HG02870 (cell line): Measurements from ENCODE around the gene CTXND1.

ENCODE experiments used
- ATAC-seq: cut with Tn5 transposase; IDR thresholded peaks from one replicate; pipeline ENCODE4 v1.9.1; 2021; ENCODE audit warnings: mild to moderate bottlenecking, moderate library complexity; ENCODE audit not compliant: unreplicated experiment

CTXND1 gene

GRCh38 chr15:80259942-80260510 is 8.0 kb upstream of the CTXND1 start:
- no peak for ATAC-seq

GRCh38 chr15:80251428-80252120 is 439 bp downstream of the CTXND1 start:
- no peak for ATAC-seq

- no peak for ATAC-seq
Measured at GRCh38 chr15:80250614-80251427, 1.2 kb downstream of the CTXND1 start.

DNA sequence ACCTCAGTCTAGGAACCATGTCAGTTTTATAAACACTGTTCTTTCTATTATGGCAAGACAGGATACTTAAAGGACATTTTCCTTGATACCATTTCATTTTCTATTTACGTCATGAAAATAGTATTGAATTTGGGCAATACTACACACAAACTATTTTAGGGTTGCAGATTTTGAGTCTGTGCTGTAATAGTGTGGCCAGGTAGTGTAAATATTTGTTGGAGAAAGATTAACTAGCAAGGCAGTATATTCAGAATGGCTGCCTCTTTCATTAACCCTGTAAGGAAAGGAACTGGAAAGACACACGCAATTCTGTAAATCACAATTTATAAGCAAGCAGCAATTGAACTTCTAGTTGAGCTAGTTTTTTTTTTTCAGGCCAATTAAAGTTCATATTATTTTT is 2.0 kb downstream of the CTXND1 start:
- no peak for ATAC-seq

GRCh38 chr15:80247320-80247719 is 4.7 kb downstream of the CTXND1 start:
- ATAC-seq: no peak

- ATAC-seq: no peak
Measured at GRCh38 chr15:80246425-80246894, 5.6 kb downstream of the CTXND1 start.

DNA sequence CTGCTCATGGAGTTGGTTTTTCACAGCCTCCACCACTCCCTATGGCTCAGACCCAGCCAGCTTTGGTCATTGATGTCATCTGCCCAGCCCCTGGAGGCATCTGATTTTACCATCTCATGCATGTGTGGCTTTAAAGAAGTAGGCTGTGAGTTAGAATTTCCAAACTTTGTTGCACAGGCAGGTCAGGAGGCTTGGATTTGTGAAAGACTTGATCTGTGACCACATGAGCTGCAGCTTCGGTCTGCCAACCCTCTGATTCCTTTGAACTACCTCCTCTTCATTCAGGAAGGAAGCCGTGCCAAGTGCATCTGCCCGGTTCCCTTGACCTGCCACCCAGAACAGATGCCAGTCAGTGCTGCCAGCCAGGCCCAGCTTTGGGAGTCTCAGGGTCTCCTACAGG is 9.2 kb downstream of the CTXND1 start:
- ATAC-seq: no peak

DNA sequence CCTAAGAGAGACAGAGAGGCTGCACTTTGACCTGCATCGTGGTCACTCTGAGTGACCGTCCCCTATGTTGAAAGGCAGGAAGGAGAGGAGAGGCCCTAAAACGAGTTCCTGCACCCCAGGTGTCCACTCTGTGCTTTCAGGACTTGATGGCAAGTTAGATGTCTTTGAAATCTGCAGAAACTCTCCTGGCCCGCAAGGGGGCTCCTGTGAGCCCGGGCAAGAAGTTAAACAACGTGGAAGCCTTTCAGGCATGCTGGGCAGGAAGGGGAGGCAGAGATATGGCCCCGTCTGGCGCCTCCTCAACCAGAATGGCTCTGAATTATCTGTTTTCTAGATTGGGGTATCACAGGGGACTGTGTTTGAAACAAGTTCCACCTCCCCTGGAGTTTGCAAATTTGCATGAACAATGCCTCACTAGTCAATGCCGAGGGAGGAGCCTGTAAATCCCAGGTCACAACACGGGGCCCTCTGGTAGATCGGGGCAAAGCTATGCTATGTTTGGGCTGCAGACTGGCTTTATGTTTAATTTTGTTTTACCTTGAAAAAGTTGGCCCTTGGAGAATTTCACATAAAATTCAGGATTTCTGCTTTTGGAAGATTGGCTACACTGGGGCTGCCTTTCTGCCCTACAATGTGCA is 9.8 kb downstream of the CTXND1 start:
- no peak for ATAC-seq

- ATAC-seq: no peak
Measured at GRCh38 chr15:80241508-80241907, 10.5 kb downstream of the CTXND1 start.

DNA sequence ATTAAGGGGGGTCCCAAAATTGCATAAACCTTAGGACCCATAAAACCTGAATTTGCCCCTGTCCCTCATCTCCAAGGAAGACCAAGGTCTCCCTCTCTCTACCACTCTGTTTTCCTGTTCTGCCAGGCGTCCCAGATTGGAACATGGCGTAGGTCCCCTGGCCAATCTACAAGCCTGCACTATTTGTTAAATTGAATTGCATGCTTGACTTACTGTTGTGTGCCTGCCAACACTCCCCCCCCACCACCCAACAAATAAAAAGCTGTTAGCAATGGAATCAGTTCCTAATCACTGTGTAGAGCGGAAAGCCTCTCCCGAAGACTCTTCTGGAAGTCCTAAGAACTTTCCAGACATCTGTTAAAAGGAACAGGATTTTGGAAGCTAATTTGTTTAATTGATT is 11.7 kb downstream of the CTXND1 start:
- no peak for ATAC-seq

GRCh38 chr15:80234883-80235282 is 17.1 kb downstream of the CTXND1 start:
- no peak for ATAC-seq

DNA sequence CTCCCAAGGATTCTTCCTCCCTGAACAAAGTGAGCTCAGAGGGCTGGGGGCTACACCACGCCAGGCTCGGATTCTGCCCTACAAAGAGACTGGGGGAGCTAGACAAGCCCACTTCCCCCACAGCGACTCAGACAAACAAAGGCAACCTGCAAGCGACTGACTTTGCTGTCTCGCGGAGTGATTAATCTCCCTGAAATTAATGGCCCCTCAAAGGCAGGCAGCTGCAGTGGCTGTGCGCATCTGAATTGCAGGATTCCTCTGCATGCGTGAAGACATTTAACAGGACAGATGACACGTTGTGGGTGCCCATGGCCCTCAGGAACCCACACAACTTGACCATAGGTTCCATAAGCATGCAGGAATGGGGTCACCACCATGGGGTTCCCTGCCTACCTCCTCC is 18.4 kb downstream of the CTXND1 start:
- ATAC-seq: no peak

DNA sequence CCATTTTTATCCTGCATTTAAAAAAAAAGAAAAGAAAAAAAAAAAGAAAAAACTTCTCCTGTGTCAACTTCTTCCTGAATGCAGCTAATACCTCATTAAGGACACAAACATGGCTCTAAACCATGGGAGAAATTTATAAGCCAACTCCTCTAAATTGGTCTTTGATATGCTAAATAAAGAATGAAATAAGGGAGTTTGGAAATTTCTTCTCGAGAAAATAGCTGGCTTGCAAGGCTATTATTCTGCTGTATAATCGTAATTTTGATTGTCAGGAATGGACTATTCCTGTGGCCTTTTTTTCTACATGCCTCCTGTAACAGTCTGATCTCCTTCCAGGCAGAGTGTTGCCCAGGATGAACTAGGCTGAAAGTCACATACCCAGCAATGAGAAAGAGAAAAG is 20.6 kb downstream of the CTXND1 start:
- ATAC-seq: no peak

DNA sequence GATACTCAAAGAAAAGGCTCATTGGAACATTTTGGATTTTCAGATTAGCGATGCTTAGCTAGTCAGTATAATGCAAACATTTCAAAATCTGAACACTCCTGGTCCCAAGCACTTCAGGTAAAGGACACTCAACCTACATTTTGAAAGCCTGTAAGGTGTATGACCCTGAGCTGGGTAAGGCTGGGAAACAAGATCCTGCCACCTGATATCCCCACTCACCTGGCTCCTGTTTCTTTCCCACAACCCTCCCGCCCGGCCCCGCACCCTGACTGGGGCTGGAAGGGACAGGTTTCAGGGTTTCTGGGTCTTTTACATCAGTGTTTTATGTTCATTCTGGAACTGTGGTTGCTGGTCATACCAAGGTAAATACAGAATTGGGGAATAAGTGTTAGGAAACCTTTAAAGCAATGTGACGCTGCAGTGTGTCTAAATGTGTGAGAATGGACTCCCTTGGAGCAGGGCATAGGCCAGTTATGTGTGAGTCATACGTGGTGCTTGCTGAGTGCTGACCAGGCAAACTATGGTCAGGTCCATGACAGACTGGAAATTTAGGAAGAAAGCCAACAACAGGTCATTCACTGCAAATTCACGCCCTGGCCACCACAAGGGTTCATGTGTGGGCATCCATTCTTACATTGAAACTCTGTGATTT is 22.9 kb downstream of the CTXND1 start:
- no peak for ATAC-seq

GRCh38 chr15:80219955-80220354 is 32.1 kb downstream of the CTXND1 start:
- no peak for ATAC-seq

DNA sequence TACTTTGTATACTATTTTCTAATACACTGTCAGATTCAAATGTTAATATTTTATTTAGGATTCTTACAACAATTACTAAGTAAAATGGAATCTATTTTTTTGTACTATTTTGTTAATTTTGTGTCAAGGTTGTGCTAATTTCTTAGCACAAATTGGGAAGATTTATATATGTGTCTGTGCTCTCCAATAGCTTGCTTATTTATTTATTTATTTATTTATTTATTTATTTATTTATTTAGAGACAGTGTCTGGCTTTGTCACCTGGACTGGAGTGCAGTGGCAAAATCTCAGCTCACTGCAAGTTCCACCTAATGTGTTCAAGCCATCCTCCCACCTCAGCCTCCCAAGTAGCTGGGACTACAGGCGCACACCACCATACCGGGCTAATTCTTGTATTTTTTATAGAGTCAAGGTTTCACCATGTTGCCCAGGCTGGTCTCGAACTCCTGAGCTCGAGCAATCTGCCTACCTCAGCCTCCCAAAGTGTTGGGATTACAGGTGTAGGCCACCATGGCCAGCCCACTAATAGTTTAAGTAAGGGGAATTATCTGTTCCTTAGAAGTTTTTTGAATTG is 34.6 kb downstream of the CTXND1 start:
- no peak for ATAC-seq

DNA sequence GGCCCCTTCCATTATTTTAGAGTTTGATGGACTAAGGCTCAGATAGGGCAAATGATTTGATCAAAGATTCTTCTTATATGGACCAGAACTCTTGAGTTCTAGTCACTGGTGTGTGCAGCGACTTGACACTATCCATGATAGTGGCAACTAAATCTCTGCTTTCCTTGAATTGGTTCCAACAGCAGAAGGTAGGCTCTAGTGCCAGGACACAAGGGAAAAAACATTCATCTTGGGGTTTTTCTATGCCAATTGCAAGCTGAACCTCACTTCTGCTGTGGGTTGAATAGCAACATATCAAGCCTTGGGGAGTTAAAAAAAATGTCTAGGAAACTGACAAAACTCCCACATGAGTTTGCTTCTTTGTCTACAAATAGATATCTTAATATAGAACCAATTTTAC is 35.1 kb downstream of the CTXND1 start:
- ATAC-seq: no peak

DNA sequence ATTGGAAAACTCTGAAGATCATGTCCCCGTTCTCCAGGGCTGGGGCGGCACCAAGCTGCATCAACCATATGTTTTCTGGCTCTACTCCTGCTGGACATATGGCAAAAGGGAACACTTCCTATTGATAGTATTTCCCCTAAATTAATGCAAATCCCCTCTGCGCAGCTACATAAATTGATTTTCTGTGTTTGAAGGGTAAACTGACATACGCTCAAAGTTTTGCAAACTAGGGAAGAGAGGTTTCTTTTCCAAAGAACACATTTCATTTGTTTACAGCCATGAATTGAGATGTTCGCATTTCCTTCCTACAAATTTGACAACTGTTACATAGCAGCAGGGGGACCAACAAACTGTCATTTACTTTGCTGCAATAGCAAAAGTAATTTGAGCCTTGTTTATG is 35.9 kb downstream of the CTXND1 start:
- ATAC-seq: no peak

DNA sequence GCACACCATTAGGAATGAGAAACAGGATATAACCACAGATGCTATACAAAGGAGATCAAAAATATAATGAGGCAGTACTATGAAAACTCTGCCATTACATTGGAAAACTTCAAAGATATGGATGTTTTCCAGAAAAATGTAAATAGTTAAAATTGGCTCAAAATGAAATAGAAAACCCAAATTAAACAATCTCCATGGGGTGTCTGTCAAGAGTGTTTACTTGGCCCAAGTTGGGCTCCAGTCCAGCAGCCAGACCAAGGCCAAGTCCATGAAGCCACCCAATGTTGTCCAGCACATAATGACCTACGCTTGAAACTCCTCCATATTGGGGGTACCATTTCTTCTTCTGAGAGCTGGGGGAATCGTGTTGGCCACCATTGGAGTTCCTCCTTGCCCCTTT is 37.1 kb downstream of the CTXND1 start:
- ATAC-seq: no peak

DNA sequence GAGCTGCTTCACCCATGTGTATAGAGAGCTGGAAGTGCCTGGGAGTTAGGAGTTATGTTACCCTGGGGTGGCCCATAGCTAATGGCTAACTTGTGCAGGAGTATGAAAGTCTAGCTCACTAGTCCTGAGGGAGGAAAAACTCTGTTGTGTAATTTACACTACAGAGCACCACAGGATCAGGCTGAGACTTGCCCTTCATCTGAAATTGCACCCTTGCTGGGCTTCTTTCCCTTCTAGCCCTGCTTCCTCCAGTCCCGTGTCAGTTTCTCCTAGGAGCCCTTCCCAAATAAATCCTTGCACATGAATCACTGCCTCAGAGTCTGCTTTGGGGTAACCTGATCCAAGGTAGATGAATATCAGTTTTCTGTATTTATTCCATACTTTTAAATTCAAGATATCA is 40.0 kb downstream of the CTXND1 start:
- no peak for ATAC-seq
